GM12878 (cell line): Measurements from ENCODE around the gene LRP2BP.
A peak's percentile ranks its signal among the peaks of the same experiment; 100 is the strongest.

Source experiments
- EP300 ChIP-seq, 2 experiments: fragments of 150-350 bp in 1 of 2; IDR thresholded peaks; 2 replicates each; pipeline ENCODE4 v1.6.1; 2011 to 2012; ENCODE audit warnings: low read depth in 2 of 2, low read length in 2 of 2, borderline replicate concordance in 1 of 2, improper control_type of control experiment in 1 of 2, inconsistent platforms in 1 of 2; ENCODE audit not compliant: control insufficient read depth in 1 of 2
- ETV6 ChIP-seq, 2 experiments: fragments of 450-650 bp in 1 of 2; IDR thresholded peaks in 1 of 2; conservative IDR thresholded peaks in 1 of 2; 2 replicates each; pipeline ENCODE4 v1.6.1; 2014; ENCODE audit warnings: antibody characterized with exemption in 1 of 2, borderline replicate concordance in 1 of 2, low read depth in 1 of 2, mild to moderate bottlenecking in 1 of 2, moderate library complexity in 1 of 2
- JUND ChIP-seq: IDR thresholded peaks from 2 replicates; pipeline ENCODE4 v1.6.1; 2012; ENCODE audit warnings: low read depth, mild to moderate bottlenecking, low read length, improper control_type of control experiment, moderate library complexity
- POLR2A ChIP-seq: IDR thresholded peaks from 2 replicates; pipeline ENCODE4 v1.6.1; 2011; ENCODE audit warnings: low read depth, mild to moderate bottlenecking, low read length
- TCF7 ChIP-seq: IDR thresholded peaks from 2 replicates; pipeline ENCODE4 v1.6.1; 2014; ENCODE audit warnings: antibody characterized with exemption, borderline replicate concordance
- TF ChIP-seq, protein P1 (sequence below): IDR thresholded peaks from 2 replicates; pipeline ENCODE4 v1.6.1; 2012; ENCODE audit warnings: low read depth, low read length, improper control_type of control experiment

DNA sequence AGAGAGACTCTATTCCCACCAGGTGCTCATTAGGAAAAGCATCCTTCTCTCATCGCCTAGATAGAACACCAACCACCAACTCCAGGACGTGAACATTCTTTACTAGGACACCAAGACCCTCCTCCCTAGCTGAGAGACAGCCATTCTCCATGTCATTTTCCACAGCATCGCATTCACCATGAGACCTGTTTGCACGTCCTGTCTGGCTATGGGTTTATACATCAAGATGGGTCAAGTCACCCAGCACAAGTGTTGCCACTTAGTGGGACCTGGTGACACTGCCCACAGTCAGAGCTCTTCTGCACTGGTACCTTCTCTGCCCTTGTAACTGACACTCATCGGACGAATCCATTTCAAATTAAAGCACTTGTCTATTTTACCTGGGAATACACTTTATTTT lies 17.5 kb downstream of the LRP2BP start:
- TF ChIP-seq JUND (no peak), ETV6 (conservative IDR thresholded peaks at IDR 0.05 in 1 of 2, IDR thresholded peaks at IDR 0.05 in 1 of 2; ENCODE audit: borderline replicate concordance in 1 of 2, low read depth in 1 of 2) (no peak), POLR2A (0 out of 2 replicates have a peak, but pooled peaks have one; percentile 31), TCF7 (no peak), EP300 (IDR thresholded peaks at IDR 0.05; ENCODE audit: borderline replicate concordance in 1 of 2, control insufficient read depth in 1 of 2, low read depth in 2 of 2, low read length in 2 of 2) (no peak)
- TF ChIP-seq, protein P1, sequence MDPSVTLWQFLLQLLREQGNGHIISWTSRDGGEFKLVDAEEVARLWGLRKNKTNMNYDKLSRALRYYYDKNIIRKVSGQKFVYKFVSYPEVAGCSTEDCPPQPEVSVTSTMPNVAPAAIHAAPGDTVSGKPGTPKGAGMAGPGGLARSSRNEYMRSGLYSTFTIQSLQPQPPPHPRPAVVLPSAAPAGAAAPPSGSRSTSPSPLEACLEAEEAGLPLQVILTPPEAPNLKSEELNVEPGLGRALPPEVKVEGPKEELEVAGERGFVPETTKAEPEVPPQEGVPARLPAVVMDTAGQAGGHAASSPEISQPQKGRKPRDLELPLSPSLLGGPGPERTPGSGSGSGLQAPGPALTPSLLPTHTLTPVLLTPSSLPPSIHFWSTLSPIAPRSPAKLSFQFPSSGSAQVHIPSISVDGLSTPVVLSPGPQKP, result no peak
